Measurements from ENCODE around the gene SEM1.

DNA sequence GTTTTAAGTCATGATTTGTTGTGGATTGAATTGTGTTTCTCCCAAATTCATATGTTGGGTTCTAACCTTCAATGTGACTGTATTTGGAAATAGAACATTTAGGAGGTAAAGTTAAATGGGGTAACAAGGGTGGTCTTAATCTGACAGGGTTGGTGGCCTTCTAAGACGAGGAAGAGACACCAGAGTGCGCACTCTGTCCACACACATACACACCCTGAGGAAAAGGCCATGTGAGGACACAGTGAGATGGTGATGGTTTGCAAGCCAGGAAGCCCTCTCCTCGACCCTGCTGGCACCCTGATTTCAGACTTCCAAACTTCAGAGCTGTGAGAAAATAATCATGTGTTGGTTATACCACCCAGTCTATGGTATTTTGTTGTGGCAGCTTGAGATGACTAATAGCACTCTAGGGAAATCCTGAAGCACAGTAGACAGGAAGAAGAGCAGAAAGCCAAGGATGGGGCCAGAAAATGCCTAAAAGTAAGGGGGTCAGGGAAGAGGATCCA, 28.0 kb upstream of the SEM1 start:
- TF ChIP-seq, protein P1, sequence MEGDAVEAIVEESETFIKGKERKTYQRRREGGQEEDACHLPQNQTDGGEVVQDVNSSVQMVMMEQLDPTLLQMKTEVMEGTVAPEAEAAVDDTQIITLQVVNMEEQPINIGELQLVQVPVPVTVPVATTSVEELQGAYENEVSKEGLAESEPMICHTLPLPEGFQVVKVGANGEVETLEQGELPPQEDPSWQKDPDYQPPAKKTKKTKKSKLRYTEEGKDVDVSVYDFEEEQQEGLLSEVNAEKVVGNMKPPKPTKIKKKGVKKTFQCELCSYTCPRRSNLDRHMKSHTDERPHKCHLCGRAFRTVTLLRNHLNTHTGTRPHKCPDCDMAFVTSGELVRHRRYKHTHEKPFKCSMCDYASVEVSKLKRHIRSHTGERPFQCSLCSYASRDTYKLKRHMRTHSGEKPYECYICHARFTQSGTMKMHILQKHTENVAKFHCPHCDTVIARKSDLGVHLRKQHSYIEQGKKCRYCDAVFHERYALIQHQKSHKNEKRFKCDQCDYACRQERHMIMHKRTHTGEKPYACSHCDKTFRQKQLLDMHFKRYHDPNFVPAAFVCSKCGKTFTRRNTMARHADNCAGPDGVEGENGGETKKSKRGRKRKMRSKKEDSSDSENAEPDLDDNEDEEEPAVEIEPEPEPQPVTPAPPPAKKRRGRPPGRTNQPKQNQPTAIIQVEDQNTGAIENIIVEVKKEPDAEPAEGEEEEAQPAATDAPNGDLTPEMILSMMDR (conservative IDR thresholded peaks at IDR 0.05; ENCODE audit: low read depth, low read length) = no peak
- no peak for TF ChIP-seq EZH2phosphoT487 (IDR thresholded peaks at IDR 0.05; ENCODE audit: borderline replicate concordance, low read length)
- no peak for TF ChIP-seq EZH2 (IDR thresholded peaks at IDR 0.05; ENCODE audit: low read length, unreplicated experiment)

All from PC-3 (cell line).